ENCODE data around the gene SPTBN4. TPM values are rescaled to one million over a fixed set of nuclear protein-coding genes. Genes with fewer than 3 reads are reported as not detected.

SPTBN4 gene
- total RNA-seq, 4 donors from 2014 or later: 1.4 to 5.1 (median 2.3) TPM

- no peak for TF ChIP-seq CTCF (IDR thresholded peaks at IDR 0.05; ENCODE audit: low read depth)
These were observed 44.6 kb upstream of the SPTBN4 start for GRCh38 chr19:40421993-40422747.

- no peak for TF ChIP-seq CTCF (IDR thresholded peaks at IDR 0.05; ENCODE audit: low read depth)
These were observed 43.8 kb upstream of the SPTBN4 start for GRCh38 chr19:40422748-40423566.

- TF ChIP-seq CTCF (IDR thresholded peaks at IDR 0.05; ENCODE audit: low read depth): no peak
These were observed 42.9 kb upstream of the SPTBN4 start for GRCh38 chr19:40423938-40424337.

- no peak for TF ChIP-seq CTCF (IDR thresholded peaks at IDR 0.05; ENCODE audit: low read depth)
These were observed 42.0 kb upstream of the SPTBN4 start for GRCh38 chr19:40424637-40425449.

- TF ChIP-seq CTCF (IDR thresholded peaks at IDR 0.05; ENCODE audit: low read depth): no peak
These were observed 41.1 kb upstream of the SPTBN4 start, which contains the start of gene SERTAD1 for GRCh38 chr19:40425450-40426287. Gene SERTAD1, minus strand, starts transcription at chr19:40425992. Its CDS starts 2,446 bp downstream, at chr19:40423546.

- no peak for TF ChIP-seq CTCF (IDR thresholded peaks at IDR 0.05; ENCODE audit: low read depth)
These were observed 35.1 kb upstream of the SPTBN4 start for GRCh38 chr19:40431698-40432097.

Data from subcutaneous adipose tissue (tissue), 4 donors.